Endothelial cell of umbilical vein (primary cell): Measurements from ENCODE around the gene KRT86. TPM values are rescaled to one million over a fixed set of nuclear protein-coding genes. Genes with fewer than 3 reads are reported as not detected.

ENCODE experiments used
- BruUV-seq: library from RNA; stranded (reverse); fragments of 400-500 nt; replicated peaks from 2 replicates; lab custom pipeline; 2021; lab: Mats Ljungman, UMichigan
- CTCF ChIA-PET: fragments of 300-600, 350-600 bp; sonication (Branson Sonifier 250); formaldehyde crosslinking; loops from one replicate; lab custom pipeline; 2021; ENCODE audit warnings: antibody characterized with exemption, inconsistent platforms; lab: Charles Lee
- POLR2A ChIA-PET: fragments of 300-600, 350-600 bp; sonication (Branson Sonifier 250); formaldehyde crosslinking; loops from one replicate; lab custom pipeline; 2021; ENCODE audit warnings: antibody characterized with exemption, inconsistent platforms; lab: Charles Lee
- DNase-seq: peaks from one replicate; pipeline ENCODE4 v3.0.0-alpha.2; 2011; ENCODE audit warnings: low read depth, low spot score
- FAIRE-seq: peaks from 2 replicates; lab custom pipeline; 2011; peaks lifted over from hg19 to GRCh38; lab: Jason Lieb, UNC
- H2AFZ ChIP-seq: 2 replicates; pipeline ENCODE4 v1.6.0; 2012; ENCODE audit warnings: low read depth, low read length, control low read depth, inconsistent platforms
- H3K27ac ChIP-seq: 2 replicates; pipeline ENCODE4 v1.5.1; 2011; ENCODE audit warnings: low read depth, mild to moderate bottlenecking, control low read depth, low read length, moderate library complexity; ENCODE audit not compliant: insufficient read depth
- H3K27me3 ChIP-seq, 2 experiments: 2 replicates each; pipeline versions ENCODE4 v1.6.0 to v1.6.1; 2011; ENCODE audit warnings: low read length in 2 of 2, mixed read lengths in 1 of 2; ENCODE audit not compliant: control insufficient read depth in 2 of 2, insufficient read depth in 2 of 2
- H3K36me3 ChIP-seq, 2 experiments: 2 replicates in 1 of 2; 3 replicates in 1 of 2; pipeline ENCODE4 v1.5.1; 2011; ENCODE audit warnings: low read length in 2 of 2, mild to moderate bottlenecking in 1 of 2, moderate library complexity in 1 of 2; ENCODE audit not compliant: control insufficient read depth in 2 of 2, insufficient read depth in 2 of 2; ENCODE audit errors: extremely low read depth in 1 of 2
- H3K4me1 ChIP-seq: 3 replicates; pipeline ENCODE4 v1.5.1; 2011; ENCODE audit warnings: mild to moderate bottlenecking, low read length; ENCODE audit not compliant: control insufficient read depth, insufficient read depth; ENCODE audit errors: extremely low read depth
- H3K4me2 ChIP-seq: 2 replicates; pipeline ENCODE4 v1.6.1; 2011; ENCODE audit warnings: low read length, control low read depth, mixed read lengths; ENCODE audit not compliant: insufficient read depth
- H3K4me3 ChIP-seq, 3 experiments: fragments of 200-600 bp in 1 of 3; sonication (generic), shearing (Covaris generic) in 1 of 3; replicated peaks in 1 of 3; 2 replicates each; pipeline ENCODE4 v1.5.1; 2011 to 2016; ENCODE audit warnings: control low read depth in 3 of 3, low read length in 3 of 3, mild to moderate bottlenecking in 2 of 3, inconsistent platforms in 1 of 3, low read depth in 1 of 3, moderate library complexity in 1 of 3; ENCODE audit not compliant: insufficient read depth in 1 of 3
- H3K79me2 ChIP-seq: 2 replicates; pipeline ENCODE4 v1.6.0; 2012; ENCODE audit warnings: low read length, inconsistent platforms; ENCODE audit not compliant: control insufficient read depth, insufficient read depth
- H3K9ac ChIP-seq: replicated peaks from 2 replicates; pipeline ENCODE3; 2011; ENCODE audit warnings: low read length, control low read depth; ENCODE audit not compliant: insufficient read depth; ENCODE audit errors: extremely low read depth
- H3K9me1 ChIP-seq: replicated peaks from 3 replicates; pipeline ENCODE4 v1.6.0; 2011; ENCODE audit warnings: mild to moderate bottlenecking, low read length; ENCODE audit not compliant: control insufficient read depth, insufficient read depth; ENCODE audit errors: extremely low read depth
- H3K9me3 ChIP-seq: replicated peaks from 2 replicates; pipeline ENCODE4 v1.5.1; 2012; ENCODE audit warnings: low read length, inconsistent platforms; ENCODE audit not compliant: control insufficient read depth, insufficient read depth
- H4K20me1 ChIP-seq: replicated peaks from 2 replicates; pipeline ENCODE3; 2011; ENCODE audit warnings: mild to moderate bottlenecking, low read length; ENCODE audit not compliant: control insufficient read depth, insufficient read depth; ENCODE audit errors: extremely low read depth
- CTCF ChIP-seq, 2 donors: IDR thresholded peaks; 1 replicate in 1 of 2; 2 replicates in 1 of 2; pipeline ENCODE4 v1.5.1; 2011; ENCODE audit warnings: low read length in 2 of 2, mild to moderate bottlenecking in 2 of 2, moderate library complexity in 2 of 2, control low read depth in 1 of 2, inconsistent platforms in 1 of 2, low read depth in 1 of 2; ENCODE audit not compliant: insufficient read depth in 1 of 2; ENCODE audit errors: extremely low read depth in 1 of 2
- EZH2 ChIP-seq: IDR thresholded peaks from 2 replicates; pipeline ENCODE4 v1.6.1; 2012; ENCODE audit warnings: borderline replicate concordance, low read depth, mild to moderate bottlenecking, moderate library complexity, low read length, inconsistent platforms; ENCODE audit not compliant: severe bottlenecking
- FOS ChIP-seq: IDR thresholded peaks from 2 replicates; pipeline ENCODE4 v1.6.1; 2011; ENCODE audit warnings: mild to moderate bottlenecking, low read length, moderate library complexity, borderline replicate concordance; ENCODE audit not compliant: insufficient read depth
- GATA2 ChIP-seq: IDR thresholded peaks from 2 replicates; pipeline ENCODE4 v1.7.0; 2011; ENCODE audit warnings: low read depth, mild to moderate bottlenecking, moderate library complexity, mixed read lengths, low read length; ENCODE audit not compliant: insufficient read length, insufficient read depth
- MAX ChIP-seq: IDR thresholded peaks from 2 replicates; pipeline ENCODE4 v1.6.1; 2011; ENCODE audit not compliant: insufficient read depth, insufficient read length
- POLR2A ChIP-seq: IDR thresholded peaks from 2 replicates; pipeline ENCODE4 v1.6.1; 2012; ENCODE audit warnings: low read depth, mild to moderate bottlenecking, control low read depth, low read length
- POLR2AphosphoS5 ChIP-seq: IDR thresholded peaks from 2 replicates; pipeline ENCODE4 v1.6.1; 2012; ENCODE audit warnings: low read depth, mild to moderate bottlenecking, control low read depth, low read length, moderate library complexity; ENCODE audit not compliant: insufficient read depth
- dilution Hi-C: fragments of 300-500 bp; cut with MboI; formaldehyde crosslinking; loops from one replicate; pipeline ENCODE4 v1.15.0; 2019; ENCODE audit warnings: low sequenced_read_pairs; ENCODE audit not compliant: extremely low pct_ligation_motif_present
- intact Hi-C: fragments of 100-400 bp; cut with micrococcal nuclease; formaldehyde crosslinking; loops from one replicate; pipeline ENCODE4 v1.10.0; 2022
- polyA plus RNA-seq, 4 experiments: library from polyadenylated mRNA; depleted of rRNA in 3 of 4; stranded (reverse) in 3 of 4; unstranded in 1 of 4; fragments of >200 nt; gene quantifications; 2 replicates each; pipeline versions ENCODE4 v1.2.1 to v1.2.3, GENCODE V29; 2011 to 2012; ENCODE audit warnings: missing spikeins in 1 of 4
- total RNA-seq: library from RNA; stranded (reverse); gene quantifications from 2 replicates; pipeline ENCODE4 v1.2.3, GENCODE V29; 2021

Gene KRT86
- total and polyA plus RNA-seq, 2 donors (not counting 3 experiments of a cell fraction or from before 2014, with no cell fraction given): not detected

- intact Hi-C loops (no loop called here), dilution Hi-C loops (no loop called here)
- TF ChIP-seq EZH2 (no peak), MAX (no peak), POLR2AphosphoS5 (no peak), FOS (no peak), POLR2A (no peak), CTCF (IDR thresholded peaks at IDR 0.05; ENCODE audit: extremely low read depth in 1 of 2, insufficient read depth in 1 of 2, low read depth in 1 of 2, low read length in 2 of 2) (no peak), GATA2 (no peak)
- Histone ChIP-seq H3K4me3 (no peak overlapping the region), H3K4me2 (no peak overlapping the region), H3K36me3 (no peaks in the 10 kb centered on the region), H3K9ac (no peak overlapping the region), H3K9me3 (no peaks in the 10 kb centered on the region), H3K4me1 (peaks cover 2% of the 10 kb centered on the region), H3K9me1 (no peaks in the 10 kb centered on the region), H3K27ac (no peak overlapping the region), H2AFZ (no peak overlapping the region), H3K79me2 (no peaks in the 10 kb centered on the region), H3K27me3 (peaks cover 33 to 36% of the 10 kb centered on the region in 2 experiments), H4K20me1 (no peaks in the 10 kb centered on the region)
- DNase-seq (no peak), FAIRE-seq (no peak)
- POLR2A ChIA-PET: no interaction called here
- CTCF ChIA-PET: interaction anchor here (1.2 kb wide), 1 partner anchor 10 kb away, joined by 3 read pairs; no protein-coding TSS in a partner anchor
- BruUV-seq: no TSS peak
Measured at GRCh38 chr12:52261208-52261484, 13.3 kb upstream of the KRT86 start.
